ENCODE measurements around the gene DPCD.

The DPCD gene

GRCh38 chr10:101649525-101650085 is 61.5 kb downstream of the DPCD start:
- no peak for FAIRE-seq

GRCh38 chr10:101650863-101651262 is 62.7 kb downstream of the DPCD start:
- TF ChIP-seq PAX5 (IDR thresholded peaks at IDR 0.05; ENCODE audit: insufficient read depth, low read length, severe bottlenecking) (no peak), SPI1 (IDR thresholded peaks at IDR 0.05; ENCODE audit: low read depth, low read length) (no peak), POLR2A (IDR thresholded peaks at IDR 0.05; ENCODE audit: low read depth, low read length) (no peak)
- FAIRE-seq (no peak), DNase-seq (ENCODE audit: insufficient read length, low spot score) (no peak)

More at GRCh38 chr10:101649525-101650085, 61.5 kb downstream of the DPCD start:
- TF ChIP-seq PAX5 (IDR thresholded peaks at IDR 0.05; ENCODE audit: insufficient read depth, low read length, severe bottlenecking): no peak
- no peak for TF ChIP-seq SPI1 (IDR thresholded peaks at IDR 0.05; ENCODE audit: low read depth, low read length)
- TF ChIP-seq TAF1 (IDR thresholded peaks at IDR 0.05; ENCODE audit: low read depth, low read length): no peak
- TF ChIP-seq POLR2AphosphoS5 (IDR thresholded peaks at IDR 0.05; ENCODE audit: low read depth, low read length): no peak
- TF ChIP-seq POLR2A (IDR thresholded peaks at IDR 0.05; ENCODE audit: low read depth, low read length): no peak
- no peak for TF ChIP-seq POU2F2 (IDR thresholded peaks at IDR 0.05; ENCODE audit: low read depth, low read length)
- DNase-seq (ENCODE audit: insufficient read length, low spot score): no peak

GRCh38 chr10:101651336-101651735 is 63.2 kb downstream of the DPCD start:
- DNase-seq (ENCODE audit: insufficient read length, low spot score) (no peak), FAIRE-seq (no peak)
- TF ChIP-seq POLR2A (IDR thresholded peaks at IDR 0.05; ENCODE audit: low read depth, low read length) (no peak), PAX5 (IDR thresholded peaks at IDR 0.05; ENCODE audit: insufficient read depth, low read length, severe bottlenecking) (no peak), TAF1 (IDR thresholded peaks at IDR 0.05; ENCODE audit: low read depth, low read length) (no peak), SPI1 (IDR thresholded peaks at IDR 0.05; ENCODE audit: low read depth, low read length) (no peak), POU2F2 (IDR thresholded peaks at IDR 0.05; ENCODE audit: low read depth, low read length) (no peak), POLR2AphosphoS5 (IDR thresholded peaks at IDR 0.05; ENCODE audit: low read depth, low read length) (no peak)

- FAIRE-seq (no peak), DNase-seq (ENCODE audit: insufficient read length, low spot score) (no peak)
- TF ChIP-seq TAF1 (IDR thresholded peaks at IDR 0.05; ENCODE audit: low read depth, low read length) (no peak), POLR2AphosphoS5 (IDR thresholded peaks at IDR 0.05; ENCODE audit: low read depth, low read length) (no peak), SPI1 (IDR thresholded peaks at IDR 0.05; ENCODE audit: low read depth, low read length) (no peak), PAX5 (IDR thresholded peaks at IDR 0.05; ENCODE audit: insufficient read depth, low read length, severe bottlenecking) (no peak), POU2F2 (IDR thresholded peaks at IDR 0.05; ENCODE audit: low read depth, low read length) (no peak), POLR2A (IDR thresholded peaks at IDR 0.05; ENCODE audit: low read depth, low read length) (no peak)
Observed at GRCh38 chr10:101653536-101653935, 65.4 kb downstream of the DPCD start.

GRCh38 chr10:101655570-101655969 is 67.4 kb downstream of the DPCD start:
- FAIRE-seq (no peak), DNase-seq (ENCODE audit: insufficient read length, low spot score) (no peak)
- TF ChIP-seq PAX5 (IDR thresholded peaks at IDR 0.05; ENCODE audit: insufficient read depth, low read length, severe bottlenecking) (no peak), POLR2A (IDR thresholded peaks at IDR 0.05; ENCODE audit: low read depth, low read length) (no peak), POU2F2 (IDR thresholded peaks at IDR 0.05; ENCODE audit: low read depth, low read length) (no peak), POLR2AphosphoS5 (IDR thresholded peaks at IDR 0.05; ENCODE audit: low read depth, low read length) (no peak), TAF1 (IDR thresholded peaks at IDR 0.05; ENCODE audit: low read depth, low read length) (no peak), SPI1 (IDR thresholded peaks at IDR 0.05; ENCODE audit: low read depth, low read length) (no peak)

GRCh38 chr10:101656890-101657289 is 68.8 kb downstream of the DPCD start:
- FAIRE-seq (no peak), DNase-seq (ENCODE audit: insufficient read length, low spot score) (no peak)
- TF ChIP-seq PAX5 (IDR thresholded peaks at IDR 0.05; ENCODE audit: insufficient read depth, low read length, severe bottlenecking) (no peak), TAF1 (IDR thresholded peaks at IDR 0.05; ENCODE audit: low read depth, low read length) (no peak), SPI1 (IDR thresholded peaks at IDR 0.05; ENCODE audit: low read depth, low read length) (no peak), POU2F2 (IDR thresholded peaks at IDR 0.05; ENCODE audit: low read depth, low read length) (no peak), POLR2A (IDR thresholded peaks at IDR 0.05; ENCODE audit: low read depth, low read length) (no peak), POLR2AphosphoS5 (IDR thresholded peaks at IDR 0.05; ENCODE audit: low read depth, low read length) (no peak)

GRCh38 chr10:101658975-101659374 is 70.9 kb downstream of the DPCD start:
- no peak for TF ChIP-seq POU2F2 (IDR thresholded peaks at IDR 0.05; ENCODE audit: low read depth, low read length)
- TF ChIP-seq SPI1 (IDR thresholded peaks at IDR 0.05; ENCODE audit: low read depth, low read length): no peak
- no peak for TF ChIP-seq PAX5 (IDR thresholded peaks at IDR 0.05; ENCODE audit: insufficient read depth, low read length, severe bottlenecking)
- TF ChIP-seq POLR2A (IDR thresholded peaks at IDR 0.05; ENCODE audit: low read depth, low read length): no peak
- no peak for TF ChIP-seq TAF1 (IDR thresholded peaks at IDR 0.05; ENCODE audit: low read depth, low read length)
- no peak for TF ChIP-seq POLR2AphosphoS5 (IDR thresholded peaks at IDR 0.05; ENCODE audit: low read depth, low read length)
- no peak for FAIRE-seq

More at GRCh38 chr10:101658975-101659374, 70.9 kb downstream of the DPCD start:
- no peak for DNase-seq (ENCODE audit: insufficient read length, low spot score)

Measured in GM12891 (cell line).